ENCODE results near the gene ACVRL1.

- TF ChIP-seq CTCF (IDR thresholded peaks at IDR 0.05; ENCODE audit: low read length) (no peak), EZH2 (IDR thresholded peaks at IDR 0.05; ENCODE audit: borderline replicate concordance, low read length) (no peak)
These were observed 37.8 kb upstream of the ACVRL1 start for GRCh38 chr12:51869496-51869865.

Data from OCI-LY1 (cell line).